ENCODE data around the gene SLC4A3. TPM values are rescaled to one million over a fixed set of nuclear protein-coding genes. Genes with fewer than 3 reads are reported as not detected.

The SLC4A3 gene
- total and polyA plus RNA-seq, 2 of the 13 experiments (the other 11 are each of a cell fraction or from before 2014, with no cell fraction given), result 0.18 to 0.95 TPM

GRCh38 chr2:219597552-219598307 is 29.7 kb upstream of the SLC4A3 start, which contains the start of gene STK11IP (continued):
- TF ChIP-seq SETDB1 (CRISPR knock-in tag; IDR thresholded peaks at IDR 0.05; ENCODE audit: borderline replicate concordance) (0 out of 2 replicates have a peak, but pooled peaks have one; percentile 69), ZNF275 (CRISPR knock-in tag; IDR thresholded peaks at IDR 0.05; ENCODE audit: borderline replicate concordance) (peak; percentile 66), NFKB2 (CRISPR knock-in tag; IDR thresholded peaks at IDR 0.05; ENCODE audit: borderline replicate concordance) (peak; percentile 78; the same call in 1 of the 2 replicates), NR2F6 (IDR thresholded peaks at IDR 0.05) (peak; percentile 81; the same call in 1 of the 2 replicates), NR2F6 (CRISPR knock-in tag; IDR thresholded peaks at IDR 0.05) (peak; percentile 76), NCOA1 (CRISPR knock-in tag; IDR thresholded peaks at IDR 0.05) (no peak), GPBP1L1 (CRISPR knock-in tag; IDR thresholded peaks at IDR 0.05) (no peak), TRAFD1 (CRISPR knock-in tag; IDR thresholded peaks at IDR 0.05; ENCODE audit: borderline replicate concordance) (peak; percentile 39; the same call in 1 of the 2 replicates), HCFC1 (IDR thresholded peaks at IDR 0.05; ENCODE audit: low read depth, low read length) (peak; percentile 48), E2F5 (CRISPR knock-in tag; conservative IDR thresholded peaks at IDR 0.05) (no peak), ZSCAN12 (CRISPR knock-in tag; IDR thresholded peaks at IDR 0.05) (0 out of 2 replicates have a peak, but pooled peaks have one; percentile 61), CENPT (CRISPR knock-in tag; IDR thresholded peaks at IDR 0.05; ENCODE audit: low read depth) (no peak), ZBTB21 (CRISPR knock-in tag; IDR thresholded peaks at IDR 0.05) (peak; percentile 36; the same call in 1 of the 2 replicates), KDM5B (CRISPR knock-in tag; IDR thresholded peaks at IDR 0.05; ENCODE audit: borderline replicate concordance) (peak; percentile 69; the same call in 1 of the 2 replicates), FOXP4 (CRISPR knock-in tag; IDR thresholded peaks at IDR 0.05) (peak; percentile 26; the same call in 1 of the 2 replicates), ZNF781 (CRISPR knock-in tag; IDR thresholded peaks at IDR 0.05; ENCODE audit: borderline replicate concordance, not compliant biosample characterization) (peak; percentile 81), ZNF354B (CRISPR knock-in tag; IDR thresholded peaks at IDR 0.05) (no peak), KLF16 (CRISPR knock-in tag; IDR thresholded peaks at IDR 0.05) (peak in 1 of 2 experiments; percentile 70; a peak in 2 of 4 replicates), ZBTB26 (CRISPR knock-in tag; IDR thresholded peaks at IDR 0.05; ENCODE audit: borderline replicate concordance) (0 out of 2 replicates have a peak, but pooled peaks have one; percentile 38), ZNF33B (CRISPR knock-in tag; IDR thresholded peaks at IDR 0.05) (peak; percentile 89; the same call in 1 of the 2 replicates)
